Memory B cell (primary cell): ENCODE measurements around the gene ZBTB3.

Source experiments
- ATAC-seq: fragments of 150-1000 bp; cut with Tn5 transposase; 2 replicates; pipeline ENCODE4 v1.10.0; 2021; ENCODE audit warnings: low read depth, mild to moderate bottlenecking, moderate library complexity
- DNase-seq, 2 donors: peaks; one replicate each; pipeline ENCODE4 v3.0.0; 2022; ENCODE audit warnings: low spot score in 2 of 2
- H3K27ac Mint-ChIP-seq: one replicate; pipeline ENCODE4 v1.8.0; 2022; ENCODE audit warnings: mild to moderate bottlenecking, moderate library complexity, mixed read lengths
- H3K27me3 Mint-ChIP-seq: one replicate; pipeline ENCODE4 v1.8.0; 2022; ENCODE audit warnings: mixed read lengths
- H3K36me3 Mint-ChIP-seq: one replicate; pipeline ENCODE4 v1.8.0; 2022; ENCODE audit warnings: mild to moderate bottlenecking, mixed read lengths
- H3K4me1 Mint-ChIP-seq: one replicate; pipeline ENCODE4 v1.8.0; 2022; ENCODE audit warnings: mixed read lengths
- H3K4me3 Mint-ChIP-seq: one replicate; pipeline ENCODE4 v1.8.0; 2022; ENCODE audit warnings: mild to moderate bottlenecking, moderate library complexity, mixed read lengths
- H3K9me3 Mint-ChIP-seq: one replicate; pipeline ENCODE4 v1.8.0; 2022; ENCODE audit warnings: mixed read lengths

ZBTB3 gene

DNA sequence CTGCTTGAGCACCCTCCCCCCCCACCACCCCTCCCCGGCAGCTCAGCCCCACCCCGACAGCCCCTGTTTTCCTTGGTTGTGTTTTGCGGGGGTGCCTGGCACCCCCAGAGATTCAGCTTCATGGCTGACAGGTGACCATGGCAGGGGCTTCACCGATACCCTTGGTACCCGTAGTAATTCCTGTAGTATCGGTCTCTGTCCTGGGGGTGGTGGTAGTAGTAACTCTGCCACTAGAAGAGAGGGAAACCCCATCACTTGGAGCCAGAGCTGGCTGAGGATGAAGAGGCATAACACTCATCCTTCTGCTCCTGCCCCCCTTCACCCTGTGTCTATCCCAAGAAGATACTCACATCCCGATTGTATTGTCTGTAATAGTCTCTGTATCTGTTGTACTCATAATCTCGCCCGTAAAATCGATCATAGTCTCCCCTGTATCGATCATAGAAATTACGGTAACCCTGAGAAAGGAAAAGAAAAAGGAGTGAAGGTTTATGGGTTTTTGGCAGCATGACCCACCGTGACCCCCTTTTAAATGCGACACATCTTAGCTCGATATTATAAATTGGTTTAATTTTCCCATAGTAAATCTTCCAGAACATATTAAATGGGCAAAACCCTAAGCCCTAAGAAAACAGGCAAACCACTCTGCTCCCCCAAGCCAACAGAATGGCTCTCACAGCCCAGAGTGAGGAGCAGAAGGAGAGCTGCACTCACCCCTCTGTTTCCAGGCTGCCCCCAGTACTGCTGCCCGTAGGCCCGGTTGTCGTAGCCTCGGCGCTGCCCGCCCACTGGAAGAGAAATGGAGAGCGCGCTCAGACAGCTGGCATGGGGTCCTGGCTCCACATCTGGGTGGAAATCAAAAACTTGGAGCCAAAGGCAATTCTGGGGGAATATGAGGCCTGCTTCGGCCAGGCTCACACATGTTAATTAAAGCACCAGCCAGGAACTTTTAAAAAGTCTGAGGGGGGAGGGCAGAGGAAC is 38.5 kb downstream of the ZBTB3 start:
- no peak for ATAC-seq
- peaks cover 19% of the 10 kb centered on the region for H3K4me1 Mint-ChIP-seq
- peaks cover 35% of the 10 kb centered on the region for H3K36me3 Mint-ChIP-seq
- H3K27me3 Mint-ChIP-seq = no peaks in the 10 kb centered on the region
- peak overlapping the region; percentile 60 for H3K27ac Mint-ChIP-seq
- H3K4me3 Mint-ChIP-seq = no peak overlapping the region
- H3K9me3 Mint-ChIP-seq = no peaks in the 10 kb centered on the region
- DNase-seq = no peak

- no peak for ATAC-seq
- Mint-ChIP-seq H3K4me1 (peaks cover 20% of the 10 kb centered on the region), H3K36me3 (peaks cover 28% of the 10 kb centered on the region), H3K9me3 (no peaks in the 10 kb centered on the region), H3K4me3 (no peak overlapping the region), H3K27me3 (no peaks in the 10 kb centered on the region), H3K27ac (peak overlapping the region; percentile 73)
- no peak for DNase-seq
Observed at GRCh38 chr11:62713343-62713742, 40.6 kb downstream of the ZBTB3 start.

- peaks cover 21% of the 10 kb centered on the region for H3K4me1 Mint-ChIP-seq
- no peak overlapping the region for H3K4me3 Mint-ChIP-seq
- H3K9me3 Mint-ChIP-seq = no peaks in the 10 kb centered on the region
Observed at GRCh38 chr11:62712861-62713260, 41.1 kb downstream of the ZBTB3 start.

GRCh38 chr11:62712276-62712812 is 41.6 kb downstream of the ZBTB3 start:
- ATAC-seq = no peak
- Mint-ChIP-seq H3K27ac (peak overlapping the region; percentile 73), H3K9me3 (no peaks in the 10 kb centered on the region), H3K4me1 (peaks cover 26% of the 10 kb centered on the region), H3K4me3 (no peak overlapping the region), H3K27me3 (no peaks in the 10 kb centered on the region), H3K36me3 (peaks cover 23% of the 10 kb centered on the region)
- no peak for DNase-seq

More at GRCh38 chr11:62712861-62713260, 41.1 kb downstream of the ZBTB3 start:
- peaks cover 24% of the 10 kb centered on the region for H3K36me3 Mint-ChIP-seq
- no peak for DNase-seq
- peak overlapping the region; percentile 73 for H3K27ac Mint-ChIP-seq
- H3K27me3 Mint-ChIP-seq = no peaks in the 10 kb centered on the region
- ATAC-seq = no peak

DNA sequence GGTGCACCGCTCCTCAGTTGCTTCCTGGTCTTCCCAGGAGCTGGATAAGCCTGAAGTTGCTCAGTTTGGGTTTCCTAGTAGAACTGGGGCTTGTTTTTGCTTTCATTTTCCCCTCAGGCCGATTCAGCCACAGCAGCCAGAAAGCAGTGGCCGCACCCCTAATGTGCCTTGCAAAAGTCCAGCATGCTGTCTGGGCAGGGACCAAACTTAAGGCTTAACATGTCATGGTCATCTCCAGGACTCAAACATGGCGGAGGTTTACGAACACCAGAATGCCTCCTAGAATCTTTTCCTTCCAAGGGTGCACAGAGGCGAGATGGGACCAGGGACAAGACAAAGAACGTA is 44.0 kb downstream of the ZBTB3 start:
- ATAC-seq (no peak), DNase-seq (no peak)
- no peaks in the 10 kb centered on the region for H3K27me3 Mint-ChIP-seq
- peaks cover 10% of the 10 kb centered on the region for H3K36me3 Mint-ChIP-seq
- H3K4me3 Mint-ChIP-seq = peak overlapping the region; percentile 89
- H3K27ac Mint-ChIP-seq = peak overlapping the region; percentile 93
- no peaks in the 10 kb centered on the region for H3K9me3 Mint-ChIP-seq
- peaks cover 40% of the 10 kb centered on the region for H3K4me1 Mint-ChIP-seq

DNA sequence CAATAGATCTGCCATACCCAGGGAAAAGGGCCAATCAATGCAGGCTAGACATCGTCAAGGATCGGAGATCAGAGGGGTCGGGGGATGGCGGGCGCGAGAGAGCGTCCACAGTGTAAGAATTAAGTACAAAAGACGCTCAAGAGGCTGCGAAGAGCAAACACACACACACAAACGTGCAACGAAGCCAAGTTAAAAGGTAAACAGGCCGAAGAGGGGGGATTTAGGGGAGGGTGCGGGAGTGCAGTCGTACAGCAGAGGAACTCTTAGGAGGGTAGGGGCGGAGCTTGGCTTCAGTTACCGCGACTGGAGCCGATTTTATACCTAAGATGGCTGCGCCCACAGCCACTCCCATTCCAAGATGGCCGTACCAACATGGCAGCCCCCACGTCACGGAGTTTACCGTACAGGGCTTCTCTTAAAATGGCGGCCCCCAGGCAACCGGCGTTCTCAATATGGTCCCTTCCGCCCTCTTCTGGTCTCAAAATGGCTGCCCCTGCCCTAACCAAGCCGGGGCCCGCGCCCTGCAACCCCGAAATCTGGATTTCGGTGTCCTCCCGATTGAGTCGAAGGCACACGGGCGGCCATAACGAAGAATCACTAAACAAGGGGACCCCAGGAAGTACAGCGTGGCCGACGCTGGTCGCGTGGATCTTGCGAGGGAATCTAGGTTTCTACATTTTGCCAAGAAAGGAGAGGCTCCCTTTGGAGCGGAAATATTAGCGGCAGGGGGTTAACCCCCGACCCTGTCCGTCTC is 44.5 kb downstream of the ZBTB3 start:
- ATAC-seq (peak; percentile 79), DNase-seq (peak; percentile 88 to 96)
- H3K36me3 Mint-ChIP-seq = peaks cover 10% of the 10 kb centered on the region
- H3K4me3 Mint-ChIP-seq = peak overlapping the region; percentile 89
- peak overlapping the region; percentile 93 for H3K27ac Mint-ChIP-seq
- H3K4me1 Mint-ChIP-seq = peaks cover 40% of the 10 kb centered on the region
- H3K9me3 Mint-ChIP-seq = no peaks in the 10 kb centered on the region
- no peaks in the 10 kb centered on the region for H3K27me3 Mint-ChIP-seq

GRCh38 chr11:62708793-62709192 is 45.2 kb downstream of the ZBTB3 start:
- no peaks in the 10 kb centered on the region for H3K27me3 Mint-ChIP-seq
- DNase-seq (no peak), ATAC-seq (no peak)
- peaks cover 7% of the 10 kb centered on the region for H3K36me3 Mint-ChIP-seq
- H3K9me3 Mint-ChIP-seq = no peaks in the 10 kb centered on the region
- peak overlapping the region; percentile 93 for H3K27ac Mint-ChIP-seq
- H3K4me1 Mint-ChIP-seq = peaks cover 37% of the 10 kb centered on the region
- H3K4me3 Mint-ChIP-seq = peak overlapping the region; percentile 89

DNA sequence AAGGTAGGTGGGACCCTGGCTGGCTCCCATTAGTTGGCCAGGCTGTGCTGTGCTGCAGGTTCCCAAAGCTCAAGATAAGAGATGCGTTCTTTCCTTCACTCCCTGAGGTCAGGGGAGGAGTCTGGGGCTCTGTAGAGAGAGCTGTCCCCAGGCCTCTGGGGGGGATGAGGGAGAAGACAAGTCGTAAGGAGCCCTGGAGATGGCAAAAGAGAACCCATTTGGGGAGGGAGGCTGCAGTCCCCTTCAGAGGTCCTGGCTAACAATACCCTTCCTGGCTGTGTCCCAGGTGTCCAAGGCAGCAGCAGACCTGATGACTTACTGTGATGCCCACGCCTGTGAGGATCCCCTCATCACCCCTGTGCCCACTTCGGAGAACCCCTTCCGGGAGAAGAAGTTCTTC is 45.6 kb downstream of the ZBTB3 start:
- Mint-ChIP-seq H3K27me3 (no peaks in the 10 kb centered on the region), H3K27ac (peak overlapping the region; percentile 93), H3K9me3 (no peaks in the 10 kb centered on the region), H3K4me1 (peaks cover 36% of the 10 kb centered on the region), H3K4me3 (peak overlapping the region; percentile 89), H3K36me3 (peaks cover 5% of the 10 kb centered on the region)
- DNase-seq (peak in 1 of 2 donors; percentile 22), ATAC-seq (no peak)

DNA sequence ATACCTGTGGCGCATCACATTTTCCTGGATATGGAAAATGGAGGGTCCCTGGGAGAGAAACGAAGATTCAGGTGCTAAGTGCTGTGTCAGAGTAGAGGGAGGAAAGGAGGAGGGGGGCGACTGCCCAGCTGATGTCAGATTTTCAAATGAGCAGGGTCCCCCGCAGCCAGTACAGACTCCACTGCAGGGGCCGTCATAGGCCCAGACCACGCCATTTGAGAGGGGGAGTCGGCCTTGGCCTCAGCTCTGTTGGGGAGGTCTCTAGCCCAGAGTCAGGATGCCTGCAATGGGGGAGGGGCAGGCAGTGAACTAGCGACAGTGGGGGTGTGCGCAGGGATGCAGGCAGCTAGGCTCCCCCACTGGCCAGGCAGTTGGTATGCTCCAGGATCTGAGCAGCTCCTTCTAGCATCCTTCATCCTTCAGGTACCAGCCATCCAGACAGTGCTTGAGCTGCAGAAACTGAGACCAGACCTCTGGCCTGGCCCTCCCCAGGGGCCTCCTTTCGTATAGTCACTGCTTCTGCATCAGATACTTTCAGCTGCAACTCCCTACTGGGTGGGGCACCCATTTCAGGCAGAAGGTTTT is 46.6 kb downstream of the ZBTB3 start, which contains the start of the genes BSCL2 and GNG3:
Gene BSCL2, minus strand, starts transcription at position 148 of the 585 bp plus-strand sequence. CDS start 229 bp downstream, outside the sequence.
Gene GNG3, plus strand, starts transcription at position 400 of the 585 bp plus-strand sequence. CDS start 620 bp downstream, outside the sequence.
- peak in 1 of 2 donors; percentile 27 for DNase-seq
- H3K27ac Mint-ChIP-seq = peak within 1 kb of the TSS; percentile 95

GRCh38 chr11:62706850-62707247 is 47.1 kb downstream of the ZBTB3 start:
- peaks cover 31% of the 10 kb centered on the region for H3K4me1 Mint-ChIP-seq
- H3K27me3 Mint-ChIP-seq = no peaks in the 10 kb centered on the region
- H3K9me3 Mint-ChIP-seq = no peaks in the 10 kb centered on the region
- no peaks in the 10 kb centered on the region for H3K36me3 Mint-ChIP-seq
- no peak for ATAC-seq
- no peak for DNase-seq
- peak overlapping the region; percentile 95 for H3K27ac Mint-ChIP-seq
- H3K4me3 Mint-ChIP-seq = peak overlapping the region; percentile 96

More for the DNA sequence above, 46.6 kb downstream of the ZBTB3 start, which contains the start of the genes BSCL2 and GNG3:
- no peaks in the 10 kb centered on the region for H3K27me3 Mint-ChIP-seq
- peak within 1 kb of the TSS; percentile 96 for H3K4me3 Mint-ChIP-seq
- H3K9me3 Mint-ChIP-seq = no peaks in the 10 kb centered on the region
- H3K4me1 Mint-ChIP-seq = peaks cover 34% of the 10 kb centered on the region
- peaks cover 3% of the 10 kb centered on the region for H3K36me3 Mint-ChIP-seq
- ATAC-seq = no peak

- Mint-ChIP-seq H3K9me3 (no peaks in the 10 kb centered on the region), H3K36me3 (no peaks in the 10 kb centered on the region), H3K4me3 (peak overlapping the region; percentile 96), H3K4me1 (peaks cover 31% of the 10 kb centered on the region), H3K27ac (peak overlapping the region; percentile 95), H3K27me3 (no peaks in the 10 kb centered on the region)
- peak; percentile 89 to 91 for DNase-seq
- ATAC-seq = peak; percentile 70
Observed at GRCh38 chr11:62705880-62706849, 47.8 kb downstream of the ZBTB3 start.

DNA sequence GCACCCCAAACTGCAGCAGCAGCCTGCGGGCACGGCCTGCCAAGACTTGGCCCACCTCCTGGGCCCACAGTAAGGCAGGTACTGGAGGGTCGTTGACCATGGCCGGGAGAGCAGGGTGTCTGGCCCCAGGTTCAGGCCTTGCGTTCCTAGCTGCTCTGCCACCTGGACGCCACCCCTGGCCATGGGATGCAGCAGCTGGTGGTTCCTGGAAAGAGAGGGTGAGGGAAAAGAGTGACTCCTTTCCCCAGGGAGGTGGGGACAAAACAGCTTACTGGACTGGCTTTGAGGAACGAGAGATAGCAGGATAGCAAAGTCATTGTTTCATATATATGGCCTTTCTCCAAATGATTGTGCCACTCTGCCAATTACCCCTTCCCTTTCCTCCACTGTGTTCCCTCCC is 48.5 kb downstream of the ZBTB3 start:
- Mint-ChIP-seq H3K27me3 (no peaks in the 10 kb centered on the region), H3K36me3 (no peaks in the 10 kb centered on the region), H3K9me3 (no peaks in the 10 kb centered on the region), H3K27ac (peak overlapping the region; percentile 95), H3K4me3 (peak overlapping the region; percentile 96), H3K4me1 (peaks cover 31% of the 10 kb centered on the region)
- DNase-seq = no peak
- ATAC-seq = no peak
